ENCODE data around the gene CTBP1.

CTBP1 gene

DNA sequence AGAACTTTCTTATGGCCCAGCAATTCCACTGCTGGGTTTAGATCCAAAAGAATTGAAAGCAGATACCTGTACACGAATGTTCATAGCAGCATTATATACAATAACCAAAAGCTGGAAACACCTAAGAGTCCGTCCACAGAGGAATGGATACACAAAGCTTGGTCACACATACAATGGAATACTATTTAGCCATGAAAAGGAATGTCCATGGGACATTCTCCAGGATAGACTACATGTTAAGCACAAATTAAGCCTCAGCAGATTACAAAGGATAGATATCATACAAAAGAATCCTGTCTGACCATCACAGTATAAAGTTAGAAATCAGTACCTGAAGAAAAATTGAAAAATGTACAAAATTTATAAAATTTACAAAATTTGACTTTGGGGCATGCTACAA is 28.1 kb upstream of the CTBP1 start:
- Histone ChIP-seq H3K36me3 (ENCODE audit: control insufficient read depth, insufficient read depth, low read length) (no peaks in the 10 kb centered on the region), H3K4me3 (ENCODE audit: low read length) (no peak overlapping the region), H3K27ac (ENCODE audit: low read depth, low read length) (no peak overlapping the region), H3K4me1 (ENCODE audit: control insufficient read depth, insufficient read depth, low read length) (no peaks in the 10 kb centered on the region), H3K9ac (ENCODE audit: low read length) (no peak overlapping the region), H3K27me3 (ENCODE audit: control insufficient read depth, insufficient read depth, low read length) (no peaks in the 10 kb centered on the region)

DNA sequence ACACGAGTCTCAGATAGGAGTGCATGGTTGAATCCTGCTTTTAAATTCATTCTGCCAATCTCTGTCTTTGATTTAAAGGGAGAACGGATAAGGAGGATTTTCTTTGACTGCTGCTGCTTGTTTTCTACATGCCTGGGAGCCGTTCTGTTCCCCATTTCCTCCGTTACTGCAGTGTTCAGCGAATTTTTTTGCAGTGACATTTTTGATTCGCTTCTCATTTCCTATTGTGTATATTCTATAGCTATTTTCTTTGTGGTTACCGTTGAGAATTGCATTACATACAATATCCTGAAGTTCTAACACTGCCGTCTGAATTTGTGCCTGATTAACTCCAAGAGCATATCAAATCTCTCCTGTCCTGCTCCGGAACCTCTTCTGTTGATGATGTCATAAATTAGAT is 25.9 kb upstream of the CTBP1 start:
- Histone ChIP-seq H3K27ac (ENCODE audit: low read depth, low read length) (no peak overlapping the region), H3K36me3 (ENCODE audit: control insufficient read depth, insufficient read depth, low read length) (no peaks in the 10 kb centered on the region), H3K4me1 (ENCODE audit: control insufficient read depth, insufficient read depth, low read length) (no peaks in the 10 kb centered on the region), H3K4me3 (ENCODE audit: low read length) (no peak overlapping the region), H3K27me3 (ENCODE audit: control insufficient read depth, insufficient read depth, low read length) (no peaks in the 10 kb centered on the region), H3K9ac (ENCODE audit: low read length) (no peak overlapping the region)

DNA sequence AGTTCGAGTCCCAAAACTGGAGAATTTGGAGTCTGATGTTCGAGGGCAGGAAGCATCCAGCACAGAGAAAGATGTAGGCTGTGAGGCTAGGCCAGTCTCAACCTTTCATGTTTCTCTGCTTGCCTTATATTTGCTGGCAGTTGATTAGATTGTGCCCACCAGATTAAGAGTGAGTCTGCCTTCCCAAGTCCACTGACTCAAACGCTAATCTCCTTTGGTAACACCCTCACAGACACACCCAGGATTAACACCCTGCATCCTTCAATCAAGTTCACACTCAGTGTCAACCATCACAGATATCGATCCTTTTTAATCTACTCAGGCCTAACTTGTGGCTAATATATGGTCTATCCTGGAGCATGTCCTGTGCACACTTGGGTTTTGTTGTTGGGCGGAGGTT is 22.8 kb upstream of the CTBP1 start:
- Histone ChIP-seq H3K36me3 (ENCODE audit: control insufficient read depth, insufficient read depth, low read length) (no peaks in the 10 kb centered on the region), H3K9ac (ENCODE audit: low read length) (no peak overlapping the region), H3K4me3 (ENCODE audit: low read length) (no peak overlapping the region), H3K4me1 (ENCODE audit: control insufficient read depth, insufficient read depth, low read length) (no peaks in the 10 kb centered on the region), H3K27me3 (ENCODE audit: control insufficient read depth, insufficient read depth, low read length) (no peaks in the 10 kb centered on the region), H3K27ac (ENCODE audit: low read depth, low read length) (no peak overlapping the region)

DNA sequence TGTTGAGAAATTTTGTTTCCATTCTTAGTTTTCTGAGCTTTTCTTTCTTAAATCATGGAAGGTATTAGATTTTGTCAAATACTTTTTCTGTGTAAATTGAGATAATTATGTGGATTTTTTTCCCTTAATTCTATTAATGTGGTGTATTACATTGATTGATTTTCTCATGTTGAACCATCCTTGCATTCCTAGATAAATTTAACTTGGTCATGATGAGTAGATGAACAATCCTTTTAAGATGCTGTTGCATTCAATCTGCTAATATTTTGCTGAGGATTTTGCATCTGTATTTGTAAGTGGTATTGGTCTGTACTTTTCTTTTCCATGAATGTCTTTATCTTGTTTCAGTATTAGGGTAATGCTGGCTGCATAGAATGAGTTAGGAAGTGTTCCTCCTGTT is 20.3 kb upstream of the CTBP1 start:
- no peaks in the 10 kb centered on the region for H3K4me1 ChIP-seq (ENCODE audit: control insufficient read depth, insufficient read depth, low read length)
- H3K4me3 ChIP-seq (ENCODE audit: low read length) = no peak overlapping the region
- H3K36me3 ChIP-seq (ENCODE audit: control insufficient read depth, insufficient read depth, low read length) = no peaks in the 10 kb centered on the region
- H3K27me3 ChIP-seq (ENCODE audit: control insufficient read depth, insufficient read depth, low read length) = no peaks in the 10 kb centered on the region
- no peak overlapping the region for H3K9ac ChIP-seq (ENCODE audit: low read length)
- H3K27ac ChIP-seq (ENCODE audit: low read depth, low read length) = no peak overlapping the region

DNA sequence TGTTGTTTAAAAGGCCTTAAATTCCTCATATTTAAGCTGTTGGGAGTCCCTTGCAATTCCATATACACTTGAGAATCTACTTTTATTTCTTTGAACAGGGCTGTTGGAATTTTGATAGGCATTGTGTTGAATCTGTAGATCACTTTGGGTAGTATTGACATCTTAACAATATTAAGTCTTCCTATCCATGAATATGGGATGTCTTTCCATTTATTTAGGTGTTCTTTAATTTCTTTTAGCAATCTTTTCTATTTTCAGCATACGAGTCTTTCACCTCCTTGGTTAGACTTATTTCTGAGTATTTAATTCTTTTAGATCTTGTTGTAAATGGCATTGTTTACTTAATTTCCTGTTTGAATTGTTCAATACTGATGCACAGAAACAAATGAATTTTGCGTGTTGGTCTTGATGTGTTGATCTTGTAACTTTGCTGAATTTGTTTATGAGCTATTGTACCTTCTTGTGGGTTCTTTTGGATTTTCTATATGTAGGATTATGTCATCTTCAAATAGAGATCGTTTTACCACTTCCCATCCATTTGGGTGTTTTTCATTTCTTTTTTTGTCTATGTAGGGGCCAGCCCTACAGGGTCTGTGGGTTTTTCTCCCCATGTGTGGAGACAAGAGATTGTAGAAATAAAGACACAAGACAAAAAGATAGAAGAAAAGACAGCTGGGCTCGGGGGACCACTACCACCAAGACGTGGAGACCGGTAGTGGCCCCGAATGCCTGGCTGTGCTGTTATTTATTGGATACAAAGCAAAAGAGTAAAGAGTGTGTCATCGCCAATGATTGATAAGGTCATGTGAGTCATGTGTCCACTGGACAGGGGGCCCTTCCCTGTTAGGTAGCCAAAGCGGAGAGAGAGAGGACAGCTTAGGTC is 18.2 kb upstream of the CTBP1 start:
- H3K4me3 ChIP-seq (ENCODE audit: low read length) = no peak overlapping the region
- no peaks in the 10 kb centered on the region for H3K4me1 ChIP-seq (ENCODE audit: control insufficient read depth, insufficient read depth, low read length)
- no peaks in the 10 kb centered on the region for H3K27me3 ChIP-seq (ENCODE audit: control insufficient read depth, insufficient read depth, low read length)
- no peak overlapping the region for H3K27ac ChIP-seq (ENCODE audit: low read depth, low read length)
- no peak overlapping the region for H3K9ac ChIP-seq (ENCODE audit: low read length)
- no peaks in the 10 kb centered on the region for H3K36me3 ChIP-seq (ENCODE audit: control insufficient read depth, insufficient read depth, low read length)

DNA sequence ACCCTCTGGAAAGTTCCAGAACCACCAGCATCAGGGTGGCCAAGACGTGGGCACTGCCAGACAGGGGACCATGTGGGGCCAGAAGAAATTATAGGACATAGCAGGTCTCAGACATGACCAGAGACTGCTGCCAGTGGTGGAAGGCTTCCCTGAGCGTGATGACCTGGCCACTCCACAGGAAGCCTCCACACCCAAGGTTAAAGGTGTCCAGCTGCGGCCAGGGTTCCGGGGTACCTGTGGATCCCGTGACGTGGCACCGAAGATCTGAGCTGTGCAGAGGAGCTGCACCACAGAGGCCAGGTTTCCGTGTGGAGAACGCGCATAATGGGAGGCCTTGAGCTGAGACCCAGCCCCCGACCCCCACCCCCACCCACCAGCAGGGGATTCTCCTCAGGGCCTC is 16.4 kb upstream of the CTBP1 start:
- no peaks in the 10 kb centered on the region for H3K4me1 ChIP-seq (ENCODE audit: control insufficient read depth, insufficient read depth, low read length)

DNA sequence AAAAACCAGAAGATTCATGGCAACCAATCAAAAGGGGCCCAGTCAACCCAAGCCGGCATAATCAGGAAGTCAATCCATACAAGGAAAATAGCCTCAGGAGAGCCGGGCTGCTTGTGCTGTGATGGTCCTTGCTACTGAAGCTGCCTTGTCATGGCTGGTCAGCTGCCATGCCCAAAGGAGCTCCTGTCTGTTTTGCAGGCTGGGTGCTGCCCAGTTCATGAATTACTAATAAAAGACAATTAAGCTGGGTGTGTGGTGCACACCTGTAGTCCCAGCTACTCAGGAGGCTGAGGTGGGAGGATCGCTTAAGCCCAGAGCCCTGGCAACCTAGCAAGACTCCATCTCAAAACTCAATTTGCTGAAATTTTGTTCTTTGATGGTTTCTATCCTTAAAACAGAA is 16.0 kb upstream of the CTBP1 start:
- Histone ChIP-seq H3K27ac (ENCODE audit: low read depth, low read length) (no peak overlapping the region), H3K4me3 (ENCODE audit: low read length) (no peak overlapping the region), H3K27me3 (ENCODE audit: control insufficient read depth, insufficient read depth, low read length) (no peaks in the 10 kb centered on the region), H3K36me3 (ENCODE audit: control insufficient read depth, insufficient read depth, low read length) (no peaks in the 10 kb centered on the region), H3K9ac (ENCODE audit: low read length) (no peak overlapping the region), H3K4me1 (ENCODE audit: control insufficient read depth, insufficient read depth, low read length) (no peaks in the 10 kb centered on the region)

More for the DNA sequence above, 16.4 kb upstream of the CTBP1 start:
- Histone ChIP-seq H3K36me3 (ENCODE audit: control insufficient read depth, insufficient read depth, low read length) (no peaks in the 10 kb centered on the region), H3K27ac (ENCODE audit: low read depth, low read length) (no peak overlapping the region), H3K27me3 (ENCODE audit: control insufficient read depth, insufficient read depth, low read length) (no peaks in the 10 kb centered on the region), H3K9ac (ENCODE audit: low read length) (no peak overlapping the region), H3K4me3 (ENCODE audit: low read length) (no peak overlapping the region)

DNA sequence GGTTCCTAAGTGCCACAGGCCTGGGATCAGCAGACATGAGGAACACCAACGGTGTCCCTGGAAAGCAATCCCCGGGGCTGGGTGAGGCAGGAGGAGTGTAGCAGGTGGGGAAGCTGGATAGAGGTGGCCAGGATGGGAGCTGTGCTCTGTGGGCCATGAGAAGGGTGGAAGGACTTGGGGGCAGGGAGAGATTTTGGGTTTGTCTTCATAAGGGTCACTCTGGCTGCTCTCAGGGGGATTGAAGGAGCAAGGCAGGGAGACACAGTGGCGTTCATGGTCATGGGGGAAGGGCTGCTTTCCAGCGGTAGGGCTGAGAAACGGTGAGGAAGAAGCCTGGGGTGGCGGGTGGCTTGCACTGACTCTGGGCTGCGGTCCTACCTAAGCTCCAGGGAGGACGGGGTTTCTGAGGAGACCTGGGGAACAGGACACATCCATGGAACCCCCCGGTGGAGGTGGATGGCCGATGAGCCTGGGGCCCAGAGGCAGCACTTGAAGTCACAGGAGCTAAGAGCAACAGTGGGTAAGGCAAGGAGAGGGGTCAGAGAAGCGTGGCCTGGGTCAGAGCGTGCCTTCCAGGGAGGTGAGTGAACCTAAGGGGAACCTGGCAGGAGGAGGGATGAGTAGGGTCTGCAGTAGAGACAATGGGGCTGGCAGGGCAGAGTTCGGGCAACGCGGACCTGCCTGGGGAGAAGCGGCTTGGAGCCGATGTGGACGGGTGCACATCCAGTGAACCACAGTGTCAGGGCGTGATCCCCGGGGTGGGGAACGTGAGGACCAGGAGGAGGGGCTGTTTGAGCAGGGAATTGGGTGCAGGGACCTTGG is 12.4 kb upstream of the CTBP1 start:
- H3K9ac ChIP-seq (ENCODE audit: low read length) = no peak overlapping the region
- no peak overlapping the region for H3K4me3 ChIP-seq (ENCODE audit: low read length)
- H3K36me3 ChIP-seq (ENCODE audit: control insufficient read depth, insufficient read depth, low read length) = no peaks in the 10 kb centered on the region
- no peaks in the 10 kb centered on the region for H3K27me3 ChIP-seq (ENCODE audit: control insufficient read depth, insufficient read depth, low read length)
- H3K27ac ChIP-seq (ENCODE audit: low read depth, low read length) = no peak overlapping the region
- H3K4me1 ChIP-seq (ENCODE audit: control insufficient read depth, insufficient read depth, low read length) = no peaks in the 10 kb centered on the region

DNA sequence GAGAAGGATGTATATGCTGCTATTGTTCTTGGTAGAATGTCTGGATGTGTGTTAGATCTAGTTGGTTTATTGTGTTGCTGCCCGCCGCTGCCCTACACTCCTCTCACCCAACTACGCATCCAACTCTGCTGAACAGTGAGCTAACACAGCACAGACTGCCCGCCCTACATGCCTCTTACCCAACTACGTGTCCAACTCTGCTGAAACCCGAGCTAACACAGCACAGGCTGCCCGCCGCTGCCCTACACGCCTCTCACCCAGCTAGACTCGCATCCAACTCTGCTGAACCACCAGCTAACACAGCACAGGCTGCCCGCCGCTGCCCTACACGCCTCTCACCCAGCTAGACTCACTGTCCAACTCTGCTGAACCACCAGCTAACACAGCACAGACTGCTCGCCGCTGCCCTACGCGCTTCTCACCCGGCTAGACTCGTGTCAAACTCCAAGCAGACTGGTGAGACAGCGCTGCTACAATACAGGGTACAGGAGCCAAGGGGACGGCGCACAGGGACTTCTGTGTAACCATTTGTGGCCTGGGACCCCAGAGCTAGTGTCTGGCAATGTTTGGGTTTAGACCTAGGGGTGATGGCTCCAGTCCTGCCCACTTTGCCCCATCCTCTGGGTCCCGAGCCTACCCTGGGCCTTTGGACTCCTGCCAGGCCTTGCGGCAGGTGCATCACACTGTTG is 11.6 kb upstream of the CTBP1 start:
- Histone ChIP-seq H3K4me1 (ENCODE audit: control insufficient read depth, insufficient read depth, low read length) (no peaks in the 10 kb centered on the region), H3K27ac (ENCODE audit: low read depth, low read length) (no peak overlapping the region), H3K36me3 (ENCODE audit: control insufficient read depth, insufficient read depth, low read length) (no peaks in the 10 kb centered on the region), H3K9ac (ENCODE audit: low read length) (no peak overlapping the region), H3K27me3 (ENCODE audit: control insufficient read depth, insufficient read depth, low read length) (no peaks in the 10 kb centered on the region), H3K4me3 (ENCODE audit: low read length) (no peak overlapping the region)

DNA sequence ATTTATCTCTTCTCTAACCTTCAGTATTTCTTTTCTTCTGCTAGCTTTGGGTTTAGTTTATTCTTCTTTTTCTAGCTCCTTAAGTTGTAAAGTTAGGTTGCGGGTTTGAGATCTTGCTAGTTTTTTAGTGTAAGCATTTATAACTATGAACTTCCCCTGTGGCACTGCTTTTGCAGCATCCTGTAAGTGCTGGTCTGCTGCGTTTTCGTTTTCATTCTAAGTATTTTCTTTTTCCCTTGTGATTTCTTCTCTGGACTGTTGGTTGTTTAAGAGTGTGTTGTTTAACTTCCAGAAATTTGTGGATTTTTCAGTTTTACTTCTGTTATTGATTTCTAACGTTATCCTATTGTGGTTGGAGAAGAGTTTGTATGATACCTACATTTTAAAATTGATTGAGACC is 11.0 kb upstream of the CTBP1 start:
- Histone ChIP-seq H3K27ac (ENCODE audit: low read depth, low read length) (no peak overlapping the region), H3K27me3 (ENCODE audit: control insufficient read depth, insufficient read depth, low read length) (no peaks in the 10 kb centered on the region), H3K4me3 (ENCODE audit: low read length) (no peak overlapping the region), H3K9ac (ENCODE audit: low read length) (no peak overlapping the region), H3K4me1 (ENCODE audit: control insufficient read depth, insufficient read depth, low read length) (no peaks in the 10 kb centered on the region), H3K36me3 (ENCODE audit: control insufficient read depth, insufficient read depth, low read length) (no peaks in the 10 kb centered on the region)

DNA sequence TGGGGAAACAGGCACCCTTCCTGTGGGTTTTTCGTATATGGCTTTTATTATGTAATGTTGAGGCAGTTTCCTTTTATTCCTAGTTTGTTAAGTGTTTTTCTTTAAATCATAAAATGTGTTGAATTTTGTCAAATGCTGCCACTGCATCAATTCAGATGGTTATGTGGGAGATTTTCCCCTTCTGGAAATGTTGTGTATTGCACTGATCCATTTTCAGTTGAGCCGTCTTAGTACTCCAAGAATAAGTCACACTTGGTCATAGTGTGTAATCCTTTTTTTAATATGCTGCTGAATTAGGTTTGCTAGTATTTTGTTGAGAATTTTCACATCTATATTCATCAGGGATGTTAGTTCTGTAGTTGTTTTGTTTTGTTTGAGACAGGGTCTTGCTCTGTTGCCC is 9.5 kb upstream of the CTBP1 start:
- Histone ChIP-seq H3K9ac (ENCODE audit: low read length) (no peak overlapping the region), H3K27me3 (ENCODE audit: control insufficient read depth, insufficient read depth, low read length) (no peaks in the 10 kb centered on the region), H3K36me3 (ENCODE audit: control insufficient read depth, insufficient read depth, low read length) (no peaks in the 10 kb centered on the region), H3K4me3 (ENCODE audit: low read length) (no peak overlapping the region), H3K27ac (ENCODE audit: low read depth, low read length) (no peak overlapping the region), H3K4me1 (ENCODE audit: control insufficient read depth, insufficient read depth, low read length) (no peaks in the 10 kb centered on the region)

DNA sequence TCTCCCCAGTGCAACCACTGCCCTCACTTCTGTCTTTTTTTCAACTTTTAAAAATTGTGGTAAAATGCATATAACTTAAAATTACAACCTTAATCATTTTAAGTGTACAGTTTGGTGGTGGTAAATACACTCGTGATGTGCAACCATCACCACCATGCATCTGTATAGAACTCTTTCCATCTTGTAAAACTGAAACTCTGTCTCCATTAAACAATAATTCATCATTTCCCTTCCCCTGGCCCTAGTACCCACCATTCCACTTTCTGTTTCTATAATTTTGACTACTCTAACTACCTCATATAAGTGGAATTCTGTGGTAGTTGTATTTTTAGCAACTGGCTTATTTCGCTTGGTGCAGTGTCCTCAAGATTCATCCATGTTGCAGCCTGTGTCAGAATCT is 6.8 kb upstream of the CTBP1 start:
- Histone ChIP-seq H3K27ac (ENCODE audit: low read depth, low read length) (no peak overlapping the region), H3K4me3 (ENCODE audit: low read length) (no peak overlapping the region), H3K27me3 (ENCODE audit: control insufficient read depth, insufficient read depth, low read length) (no peaks in the 10 kb centered on the region), H3K9ac (ENCODE audit: low read length) (no peak overlapping the region), H3K36me3 (ENCODE audit: control insufficient read depth, insufficient read depth, low read length) (no peaks in the 10 kb centered on the region), H3K4me1 (ENCODE audit: control insufficient read depth, insufficient read depth, low read length) (peaks cover 1% of the 10 kb centered on the region)

Data from rectal smooth muscle tissue (tissue), 1 donor.